HEK293 (cell line): ENCODE data around the gene DNAAF5.

Experiments
- CTCF ChIA-PET: fragments of 350-600 bp; formaldehyde crosslinking; extraction: SDS; loops from one replicate; lab custom pipeline; 2021; ENCODE audit warnings: antibody characterized with exemption; lab: Yijun Ruan, JAX
- POLR2A ChIA-PET: fragments of 300-600 bp; formaldehyde crosslinking; extraction: SDS; loops from one replicate; lab custom pipeline; 2020; ENCODE audit warnings: antibody characterized with exemption, inconsistent platforms; lab: Yijun Ruan, JAX
- H3K27ac ChIP-seq: fragments of 200-500 bp; sonication (Bioruptor generic); 2 replicates; pipeline ENCODE4 v1.5.1; 2014; ENCODE audit warnings: low read depth, low read length, control low read depth, inconsistent platforms; ENCODE audit errors: extremely low read depth
- H3K36me3 ChIP-seq, 2 experiments: fragments of 200-500 bp in 1 of 2; sonication (Bioruptor generic) in 1 of 2; 1 replicate in 1 of 2; 2 replicates in 1 of 2; pipeline ENCODE4 v1.5.1; 2014 to 2017; ENCODE audit warnings: inconsistent platforms in 2 of 2, low read length in 2 of 2; ENCODE audit not compliant: control insufficient read depth in 2 of 2, insufficient read depth in 1 of 2
- H3K4me1 ChIP-seq: fragments of 200-500 bp; sonication (Bioruptor generic); 2 replicates; pipeline ENCODE4 v1.5.1; 2014; ENCODE audit warnings: mild to moderate bottlenecking, low read length, inconsistent platforms; ENCODE audit not compliant: control insufficient read depth, insufficient read depth
- H3K4me3 ChIP-seq: 2 replicates; pipeline ENCODE4 v1.5.1; 2011; ENCODE audit warnings: low read depth, mild to moderate bottlenecking, control low read depth, low read length, moderate library complexity
- H3K9me3 ChIP-seq: fragments of 200-500 bp; sonication (Bioruptor generic); 2 replicates; pipeline ENCODE4 v1.5.1; 2014; ENCODE audit warnings: low read depth, low read length, inconsistent platforms; ENCODE audit not compliant: control insufficient read depth, insufficient read depth
- HOXD13 ChIP-seq: sonication (generic); formaldehyde crosslinking; IDR thresholded peaks from 2 replicates; pipeline ENCODE4 v1.8.0; 2022; ENCODE audit warnings: missing genetic modification reagents, borderline replicate concordance
- KLF10 ChIP-seq: fragments of 450-650 bp; IDR thresholded peaks from 2 replicates; pipeline ENCODE4 v1.5.1; 2018; ENCODE audit warnings: missing biosample characterization, mild to moderate bottlenecking, missing genetic modification characterization
- ZFHX2 ChIP-seq: fragments of 450-650 bp; formaldehyde crosslinking; conservative IDR thresholded peaks from 2 replicates; pipeline ENCODE4 v1.5.1; 2016; ENCODE audit warnings: missing biosample characterization, missing genetic modification characterization
- ZFP37 ChIP-seq: fragments of 450-650 bp; formaldehyde crosslinking; IDR thresholded peaks from 2 replicates; pipeline ENCODE4 v1.5.1; 2016; ENCODE audit warnings: missing biosample characterization, missing genetic modification characterization
- ZNF132 ChIP-seq: fragments of 450-650 bp; formaldehyde crosslinking; IDR thresholded peaks from 2 replicates; pipeline ENCODE4 v1.5.1; 2017; ENCODE audit warnings: missing biosample characterization, missing genetic modification characterization, borderline replicate concordance
- ZNF140 ChIP-seq: fragments of 450-650 bp; formaldehyde crosslinking; IDR thresholded peaks from 2 replicates; pipeline ENCODE4 v1.5.1; 2016; ENCODE audit warnings: missing biosample characterization, missing genetic modification characterization
- ZNF169 ChIP-seq: fragments of 450-650 bp; formaldehyde crosslinking; IDR thresholded peaks from 2 replicates; pipeline ENCODE4 v1.5.1; 2016; ENCODE audit warnings: missing biosample characterization, missing genetic modification characterization
- ZNF174 ChIP-seq: fragments of 450-650 bp; formaldehyde crosslinking; IDR thresholded peaks from 2 replicates; pipeline ENCODE4 v1.5.0; 2017; ENCODE audit warnings: missing biosample characterization, mild to moderate bottlenecking, missing genetic modification characterization
- ZNF175 ChIP-seq: fragments of 450-650 bp; formaldehyde crosslinking; IDR thresholded peaks from 2 replicates; pipeline ENCODE4 v1.5.1; 2016; ENCODE audit warnings: missing biosample characterization, missing genetic modification characterization
- ZNF184 ChIP-seq: fragments of 450-650 bp; IDR thresholded peaks from 2 replicates; pipeline ENCODE4 v1.5.1; 2018; ENCODE audit warnings: missing biosample characterization, mild to moderate bottlenecking, missing genetic modification characterization
- ZNF302 ChIP-seq: fragments of 450-650 bp; formaldehyde crosslinking; IDR thresholded peaks from 2 replicates; pipeline ENCODE4 v1.5.1; 2016; ENCODE audit warnings: missing biosample characterization, missing genetic modification characterization, low read depth
- ZNF433 ChIP-seq: fragments of 450-650 bp; formaldehyde crosslinking; IDR thresholded peaks from 2 replicates; pipeline ENCODE4 v1.5.1; 2016; ENCODE audit warnings: missing biosample characterization, missing genetic modification characterization, low read depth
- ZNF514 ChIP-seq: fragments of 450-650 bp; formaldehyde crosslinking; IDR thresholded peaks from 2 replicates; pipeline ENCODE4 v1.5.1; 2016; ENCODE audit warnings: missing biosample characterization, missing genetic modification characterization
- ZNF544 ChIP-seq: fragments of 450-650 bp; formaldehyde crosslinking; IDR thresholded peaks from 2 replicates; pipeline ENCODE4 v1.5.0; 2017; ENCODE audit warnings: missing biosample characterization, missing genetic modification characterization
- ZNF621 ChIP-seq: fragments of 450-650 bp; formaldehyde crosslinking; IDR thresholded peaks from 2 replicates; pipeline ENCODE4 v1.5.1; 2017; ENCODE audit warnings: missing biosample characterization, missing genetic modification characterization
- ZNF670 ChIP-seq: fragments of 450-650 bp; formaldehyde crosslinking; IDR thresholded peaks from 2 replicates; pipeline ENCODE4 v1.5.1; 2016; ENCODE audit warnings: missing biosample characterization, missing genetic modification characterization, low read depth
- ZNF747 ChIP-seq: fragments of 450-650 bp; formaldehyde crosslinking; IDR thresholded peaks from 2 replicates; pipeline ENCODE4 v1.5.1; 2016; ENCODE audit warnings: missing biosample characterization, missing genetic modification characterization
- ZNF843 ChIP-seq: fragments of 450-650 bp; formaldehyde crosslinking; IDR thresholded peaks from 2 replicates; pipeline ENCODE4 v1.5.1; 2016; ENCODE audit warnings: missing biosample characterization, missing genetic modification characterization
- TF ChIP-seq, protein P1 (sequence below): fragments of 450-650 bp; formaldehyde crosslinking; IDR thresholded peaks from 2 replicates; pipeline ENCODE4 v1.5.1; 2016; ENCODE audit warnings: missing biosample characterization, missing genetic modification characterization
- TF ChIP-seq, protein P2 (sequence below): fragments of 450-650 bp; formaldehyde crosslinking; IDR thresholded peaks from 2 replicates; pipeline ENCODE4 v1.5.1; 2016; ENCODE audit warnings: missing biosample characterization, missing genetic modification characterization, low read depth
- TF ChIP-seq, protein P3 (sequence below): fragments of 450-650 bp; formaldehyde crosslinking; IDR thresholded peaks from 2 replicates; pipeline ENCODE4 v1.5.1; 2016; ENCODE audit warnings: missing biosample characterization, missing genetic modification characterization
- TF ChIP-seq, protein P4 (sequence below): fragments of 450-650 bp; formaldehyde crosslinking; IDR thresholded peaks from 2 replicates; pipeline ENCODE4 v1.5.1; 2016; ENCODE audit warnings: missing biosample characterization, missing genetic modification characterization
- TF ChIP-seq, protein P5 (sequence below): fragments of 450-650 bp; formaldehyde crosslinking; IDR thresholded peaks from 2 replicates; pipeline ENCODE4 v1.5.1; 2016; ENCODE audit warnings: missing biosample characterization, missing genetic modification characterization
- TF ChIP-seq, protein P6 (sequence below): fragments of 450-650 bp; formaldehyde crosslinking; IDR thresholded peaks from 2 replicates; pipeline ENCODE4 v1.5.1; 2016; ENCODE audit warnings: missing biosample characterization, missing genetic modification characterization

Gene DNAAF5

DNA sequence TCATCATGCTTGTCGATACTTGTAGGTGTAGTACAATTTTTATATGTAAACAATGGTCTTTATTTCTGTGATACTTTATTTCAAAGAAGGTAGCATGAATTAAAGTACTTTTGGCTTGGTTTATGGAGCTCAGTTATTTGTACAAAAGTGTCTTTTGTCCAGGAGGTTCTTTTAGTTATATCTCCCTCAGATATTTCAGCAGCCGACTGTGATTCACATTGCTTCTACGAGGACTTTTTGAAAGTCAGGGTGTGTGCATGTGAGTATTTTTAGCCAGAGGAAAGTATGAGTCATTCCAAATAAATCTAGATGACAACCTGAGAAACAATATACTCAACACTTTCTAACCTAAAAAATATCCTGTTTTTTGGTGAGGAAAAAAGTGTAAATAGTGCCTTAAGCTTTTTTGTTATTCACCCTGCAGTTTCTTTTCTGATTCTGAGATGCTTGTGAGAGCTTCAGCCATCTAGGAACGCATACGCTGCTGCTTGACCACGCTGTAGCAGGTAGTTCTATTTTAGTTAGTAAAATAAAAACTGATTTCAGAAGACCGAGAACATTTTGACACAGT lies 105.2 kb downstream of the DNAAF5 start (continued):
- TF ChIP-seq, protein P1, sequence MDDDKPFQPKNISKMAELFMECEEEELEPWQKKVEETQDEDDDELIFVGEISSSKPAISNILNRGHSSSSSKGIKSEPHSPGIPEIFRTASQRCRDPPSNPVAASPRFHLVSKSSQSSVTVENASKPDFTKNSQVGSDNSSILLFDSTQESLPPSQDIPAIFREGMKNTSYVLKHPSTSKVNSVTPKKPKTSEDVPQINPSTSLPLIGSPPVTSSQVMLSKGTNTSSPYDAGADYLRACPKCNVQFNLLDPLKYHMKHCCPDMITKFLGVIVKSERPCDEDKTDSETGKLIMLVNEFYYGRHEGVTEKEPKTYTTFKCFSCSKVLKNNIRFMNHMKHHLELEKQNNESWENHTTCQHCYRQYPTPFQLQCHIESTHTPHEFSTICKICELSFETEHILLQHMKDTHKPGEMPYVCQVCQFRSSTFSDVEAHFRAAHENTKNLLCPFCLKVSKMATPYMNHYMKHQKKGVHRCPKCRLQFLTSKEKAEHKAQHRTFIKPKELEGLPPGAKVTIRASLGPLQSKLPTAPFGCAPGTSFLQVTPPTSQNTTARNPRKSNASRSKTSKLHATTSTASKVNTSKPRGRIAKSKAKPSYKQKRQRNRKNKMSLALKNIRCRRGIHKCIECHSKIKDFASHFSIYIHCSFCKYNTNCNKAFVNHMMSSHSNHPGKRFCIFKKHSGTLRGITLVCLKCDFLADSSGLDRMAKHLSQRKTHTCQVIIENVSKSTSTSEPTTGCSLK (tag by site-specific recombination), result no peak
- TF ChIP-seq ZNF175 (tag by site-specific recombination), result no peak
- TF ChIP-seq ZNF747 (tag by site-specific recombination), result no peak
- no peak for TF ChIP-seq ZNF140 (tag by site-specific recombination)
- TF ChIP-seq ZNF174 (tag by site-specific recombination), result no peak
- TF ChIP-seq, protein P2, sequence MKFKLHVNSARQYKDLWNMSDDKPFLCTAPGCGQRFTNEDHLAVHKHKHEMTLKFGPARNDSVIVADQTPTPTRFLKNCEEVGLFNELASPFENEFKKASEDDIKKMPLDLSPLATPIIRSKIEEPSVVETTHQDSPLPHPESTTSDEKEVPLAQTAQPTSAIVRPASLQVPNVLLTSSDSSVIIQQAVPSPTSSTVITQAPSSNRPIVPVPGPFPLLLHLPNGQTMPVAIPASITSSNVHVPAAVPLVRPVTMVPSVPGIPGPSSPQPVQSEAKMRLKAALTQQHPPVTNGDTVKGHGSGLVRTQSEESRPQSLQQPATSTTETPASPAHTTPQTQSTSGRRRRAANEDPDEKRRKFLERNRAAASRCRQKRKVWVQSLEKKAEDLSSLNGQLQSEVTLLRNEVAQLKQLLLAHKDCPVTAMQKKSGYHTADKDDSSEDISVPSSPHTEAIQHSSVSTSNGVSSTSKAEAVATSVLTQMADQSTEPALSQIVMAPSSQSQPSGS, result no peak
- TF ChIP-seq, protein P3, sequence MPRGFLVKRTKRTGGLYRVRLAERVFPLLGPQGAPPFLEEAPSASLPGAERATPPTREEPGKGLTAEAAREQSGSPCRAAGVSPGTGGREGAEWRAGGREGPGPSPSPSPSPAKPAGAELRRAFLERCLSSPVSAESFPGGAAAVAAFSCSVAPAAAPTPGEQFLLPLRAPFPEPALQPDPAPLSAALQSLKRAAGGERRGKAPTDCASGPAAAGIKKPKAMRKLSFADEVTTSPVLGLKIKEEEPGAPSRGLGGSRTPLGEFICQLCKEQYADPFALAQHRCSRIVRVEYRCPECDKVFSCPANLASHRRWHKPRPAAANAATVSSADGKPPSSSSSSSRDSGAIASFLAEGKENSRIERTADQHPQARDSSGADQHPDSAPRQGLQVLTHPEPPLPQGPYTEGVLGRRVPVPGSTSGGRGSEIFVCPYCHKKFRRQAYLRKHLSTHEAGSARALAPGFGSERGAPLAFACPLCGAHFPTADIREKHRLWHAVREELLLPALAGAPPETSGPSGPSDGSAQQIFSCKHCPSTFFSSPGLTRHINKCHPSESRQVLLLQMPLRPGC (tag by site-specific recombination), result no peak
- TF ChIP-seq ZNF514 (tag by site-specific recombination), result no peak
- no peak for TF ChIP-seq HOXD13
- 0 out of 2 replicates have a peak, but pooled peaks have one; percentile 9 for TF ChIP-seq ZNF184
- TF ChIP-seq ZFHX2 (tag by site-specific recombination), result no peak
- TF ChIP-seq, protein P4, sequence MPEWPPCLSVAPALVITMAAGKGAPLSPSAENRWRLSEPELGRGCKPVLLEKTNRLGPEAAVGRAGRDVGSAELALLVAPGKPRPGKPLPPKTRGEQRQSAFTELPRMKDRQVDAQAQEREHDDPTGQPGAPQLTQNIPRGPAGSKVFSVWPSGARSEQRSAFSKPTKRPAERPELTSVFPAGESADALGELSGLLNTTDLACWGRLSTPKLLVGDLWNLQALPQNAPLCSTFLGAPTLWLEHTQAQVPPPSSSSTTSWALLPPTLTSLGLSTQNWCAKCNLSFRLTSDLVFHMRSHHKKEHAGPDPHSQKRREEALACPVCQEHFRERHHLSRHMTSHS (tag by site-specific recombination), result no peak
- TF ChIP-seq ZFP37 (tag by site-specific recombination), result no peak
- no peak for TF ChIP-seq ZNF544 (tag by site-specific recombination)

DNA sequence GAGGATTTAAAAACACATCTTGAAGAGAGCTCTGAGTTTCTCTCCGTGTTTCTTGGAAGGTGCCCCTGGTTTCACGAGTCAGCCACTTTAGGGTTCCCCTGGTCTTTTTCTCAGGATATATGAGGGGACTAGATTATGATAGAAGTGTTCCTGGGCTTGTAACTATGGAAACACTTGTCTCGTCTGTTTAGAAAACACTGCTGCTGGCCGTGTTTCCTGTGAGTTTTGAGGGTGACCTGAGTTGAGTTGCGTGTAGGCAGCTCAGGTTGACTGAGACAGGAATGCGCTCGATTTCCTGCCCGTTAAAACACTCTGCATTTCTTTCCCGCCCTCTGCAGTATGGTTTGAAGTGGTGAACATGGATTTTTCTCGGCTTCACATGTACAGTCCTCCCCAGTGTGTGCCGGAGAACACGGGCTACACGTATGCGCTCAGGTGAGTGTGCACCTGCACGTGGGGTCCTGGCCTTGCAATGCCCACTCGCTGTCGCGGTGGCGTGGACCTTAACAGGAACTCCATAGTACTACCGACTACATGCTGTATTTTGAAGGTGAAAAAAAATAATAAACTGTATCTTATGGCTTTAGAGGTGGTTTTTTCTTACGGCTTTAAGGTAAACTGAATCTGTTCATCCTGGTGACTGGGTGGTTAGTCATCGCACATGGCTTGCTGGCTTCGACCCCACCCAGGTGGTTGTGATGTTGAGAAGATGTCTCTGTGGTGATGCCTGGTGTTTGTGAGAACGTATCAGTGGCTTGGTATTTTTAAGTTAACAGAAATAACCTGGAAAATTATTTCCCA lies 105.9 kb downstream of the DNAAF5 start, which contains the start of gene SUN1:
SUN1 (plus strand) TSS at position 310 of the 801 bp plus-strand sequence; CDS start at position 359, 49 bp downstream.
- H3K36me3 ChIP-seq, result peaks cover 4 to 6% of the 10 kb centered on the region in 2 experiments; a peak in 2 of 3 replicates
- peak within 1 kb of the TSS; percentile 28 for H3K27ac ChIP-seq
- H3K9me3 ChIP-seq, result no peaks in the 10 kb centered on the region
- CTCF ChIA-PET, result interaction anchor here (0.7 to 1.5 kb wide), 6 partner anchors 9 to 70 kb away, joined by 3 to 8 read pairs (median 4); no protein-coding TSS in a partner anchor
- POLR2A ChIA-PET, result interaction anchor here (0.8 to 1.5 kb wide), 3 partner anchors 15 to 90 kb away, joined by 3 to 8 read pairs (median 4); no protein-coding TSS in a partner anchor
- H3K4me1 ChIP-seq, result peaks cover 13% of the 10 kb centered on the region
- peak within 1 kb of the TSS; percentile 2 for H3K4me3 ChIP-seq
- TF ChIP-seq ZNF670 (tag by site-specific recombination) (no peak), KLF10 (tag by site-specific recombination) (no peak), ZNF132 (no peak), ZNF169 (tag by site-specific recombination) (no peak), ZNF184 (no peak), ZNF621 (no peak), ZNF302 (tag by site-specific recombination) (no peak), ZNF433 (tag by site-specific recombination) (no peak), ZNF843 (no peak)
- TF ChIP-seq, protein P5, sequence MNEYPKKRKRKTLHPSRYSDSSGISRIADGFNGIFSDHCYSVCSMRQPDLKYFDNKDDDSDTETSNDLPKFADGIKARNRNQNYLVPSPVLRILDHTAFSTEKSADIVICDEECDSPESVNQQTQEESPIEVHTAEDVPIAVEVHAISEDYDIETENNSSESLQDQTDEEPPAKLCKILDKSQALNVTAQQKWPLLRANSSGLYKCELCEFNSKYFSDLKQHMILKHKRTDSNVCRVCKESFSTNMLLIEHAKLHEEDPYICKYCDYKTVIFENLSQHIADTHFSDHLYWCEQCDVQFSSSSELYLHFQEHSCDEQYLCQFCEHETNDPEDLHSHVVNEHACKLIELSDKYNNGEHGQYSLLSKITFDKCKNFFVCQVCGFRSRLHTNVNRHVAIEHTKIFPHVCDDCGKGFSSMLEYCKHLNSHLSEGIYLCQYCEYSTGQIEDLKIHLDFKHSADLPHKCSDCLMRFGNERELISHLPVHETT, result no peak
- TF ChIP-seq, protein P6, sequence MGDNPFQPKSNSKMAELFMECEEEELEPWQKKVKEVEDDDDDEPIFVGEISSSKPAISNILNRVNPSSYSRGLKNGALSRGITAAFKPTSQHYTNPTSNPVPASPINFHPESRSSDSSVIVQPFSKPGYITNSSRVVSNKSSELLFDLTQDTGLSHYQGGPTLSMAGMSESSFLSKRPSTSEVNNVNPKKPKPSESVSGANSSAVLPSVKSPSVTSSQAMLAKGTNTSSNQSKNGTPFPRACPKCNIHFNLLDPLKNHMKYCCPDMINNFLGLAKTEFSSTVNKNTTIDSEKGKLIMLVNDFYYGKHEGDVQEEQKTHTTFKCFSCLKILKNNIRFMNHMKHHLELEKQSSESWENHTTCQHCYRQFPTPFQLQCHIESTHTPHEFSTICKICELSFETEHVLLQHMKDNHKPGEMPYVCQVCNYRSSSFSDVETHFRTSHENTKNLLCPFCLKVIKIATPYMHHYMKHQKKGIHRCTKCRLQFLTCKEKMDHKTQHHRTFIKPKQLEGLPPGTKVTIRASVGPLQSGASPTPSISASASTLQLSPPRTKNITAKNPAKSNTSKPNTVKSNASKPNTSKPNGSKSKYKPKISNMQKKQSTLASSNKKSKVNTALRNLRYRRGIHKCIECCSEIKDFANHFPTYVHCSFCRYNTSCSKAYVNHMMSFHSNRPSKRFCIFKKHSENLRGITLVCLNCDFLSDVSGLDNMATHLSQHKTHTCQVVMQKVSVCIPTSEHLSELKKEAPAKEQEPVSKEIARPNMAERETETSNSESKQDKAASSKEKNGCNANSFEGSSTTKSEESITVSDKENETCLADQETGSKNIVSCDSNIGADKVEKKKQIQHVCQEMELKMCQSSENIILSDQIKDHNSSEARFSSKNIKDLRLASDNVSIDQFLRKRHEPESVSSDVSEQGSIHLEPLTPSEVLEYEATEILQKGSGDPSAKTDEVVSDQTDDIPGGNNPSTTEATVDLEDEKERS, result no peak
